GM12892 (cell line): ENCODE results near the gene WIPI1.
"Not testable (repeated sequence)": the region's sequence is repeated elsewhere in the genome, so short reads cannot be mapped to it uniquely, and the experiment has no call there.

Experiments used
- POLR2A ChIP-seq: IDR thresholded peaks from 2 replicates; pipeline ENCODE4 v1.6.1; 2011; ENCODE audit warnings: low read depth, low read length, control low read depth
- POLR2AphosphoS5 ChIP-seq: IDR thresholded peaks from 2 replicates; pipeline ENCODE4 v1.6.1; 2011; ENCODE audit warnings: low read depth, low read length, control low read depth
- TAF1 ChIP-seq: IDR thresholded peaks from 2 replicates; pipeline ENCODE4 v1.6.1; 2011; ENCODE audit warnings: low read depth, mild to moderate bottlenecking, control low read depth, low read length, borderline replicate concordance

- not testable (repeated sequence) for TF ChIP-seq POLR2A, TAF1, POLR2AphosphoS5
These were observed 35.2 kb upstream of the WIPI1 start for GRCh38 chr17:68492394-68493054.
